ENCODE measurements around the gene TREML2.

GRCh38 chr6:41237128-41237527, 36.2 kb upstream of the TREML2 start:
- TF ChIP-seq CTCF (IDR thresholded peaks at IDR 0.05; ENCODE audit: low read depth, low read length) (no peak), EZH2phosphoT487 (IDR thresholded peaks at IDR 0.05; ENCODE audit: low read depth) (no peak)
